Activated T-helper 17 cell treated with anti-CD3 and anti-CD28 coated beads, Interleukin-2, amount 50 U/mL, for 72 hours (primary cell): ENCODE measurements around the gene RAB7A. TPM values are rescaled to one million over a fixed set of nuclear protein-coding genes. Genes with fewer than 3 reads are reported as not detected.

Experiments used
- ATAC-seq: fragments of 150-1000 bp; cut with Tn5 transposase; replicated peaks from 2 replicates; pipeline ENCODE4 v1.10.0; 2021; ENCODE audit warnings: mild to moderate bottlenecking, moderate library complexity
- H3K27ac Mint-ChIP-seq: one replicate; pipeline ENCODE4 v1.8.0; 2022; ENCODE audit warnings: mixed read lengths
- H3K27me3 Mint-ChIP-seq: one replicate; pipeline ENCODE4 v1.8.0; 2022; ENCODE audit warnings: mixed read lengths
- H3K36me3 Mint-ChIP-seq: one replicate; pipeline ENCODE4 v1.8.0; 2022; ENCODE audit warnings: low read depth, mild to moderate bottlenecking, mixed read lengths
- H3K4me1 Mint-ChIP-seq: one replicate; pipeline ENCODE4 v1.8.0; 2022; ENCODE audit warnings: mixed read lengths
- H3K4me3 Mint-ChIP-seq: one replicate; pipeline ENCODE4 v1.8.0; 2022; ENCODE audit warnings: mild to moderate bottlenecking, mixed read lengths
- H3K9me3 Mint-ChIP-seq: one replicate; pipeline ENCODE4 v1.8.0; 2022; ENCODE audit warnings: mixed read lengths
- total RNA-seq, 2 donors: library from RNA; stranded (reverse); gene quantifications; one replicate each; pipeline ENCODE4 v1.2.3, GENCODE V29; 2022

The RAB7A gene
- total RNA-seq, 2 donors from 2014 or later: 217 to 228 TPM

GRCh38 chr3:128803307-128803706 lies 77.3 kb downstream of the RAB7A start:
- ATAC-seq: peak; percentile 8
- Mint-ChIP-seq H3K9me3 (no peaks in the 10 kb centered on the region), H3K4me3 (peak overlapping the region; percentile 83), H3K36me3 (peaks cover 89% of the 10 kb centered on the region), H3K27ac (peak overlapping the region; percentile 87), H3K4me1 (peaks cover 65% of the 10 kb centered on the region), H3K27me3 (no peaks in the 10 kb centered on the region)

GRCh38 chr3:128804017-128804810 lies 78.2 kb downstream of the RAB7A start:
- no peaks in the 10 kb centered on the region for H3K27me3 Mint-ChIP-seq
- peak overlapping the region; percentile 83 for H3K4me3 Mint-ChIP-seq
- peaks cover 89% of the 10 kb centered on the region for H3K36me3 Mint-ChIP-seq
- peak overlapping the region; percentile 87 for H3K27ac Mint-ChIP-seq
- peak; percentile 79 for ATAC-seq
- no peaks in the 10 kb centered on the region for H3K9me3 Mint-ChIP-seq
- peaks cover 57% of the 10 kb centered on the region for H3K4me1 Mint-ChIP-seq

GRCh38 chr3:128804811-128805155 lies 78.8 kb downstream of the RAB7A start:
- Mint-ChIP-seq H3K27ac (peak overlapping the region; percentile 87), H3K36me3 (peaks cover 89% of the 10 kb centered on the region), H3K27me3 (no peaks in the 10 kb centered on the region)

GRCh38 chr3:128805772-128806171 lies 79.8 kb downstream of the RAB7A start:
- no peak for ATAC-seq
- Mint-ChIP-seq H3K4me3 (peak overlapping the region; percentile 83), H3K4me1 (peaks cover 44% of the 10 kb centered on the region), H3K27ac (peak overlapping the region; percentile 77), H3K36me3 (peaks cover 89% of the 10 kb centered on the region), H3K27me3 (no peaks in the 10 kb centered on the region), H3K9me3 (no peaks in the 10 kb centered on the region)

More at GRCh38 chr3:128804811-128805155, 78.8 kb downstream of the RAB7A start:
- Mint-ChIP-seq H3K9me3 (no peaks in the 10 kb centered on the region), H3K4me3 (peak overlapping the region; percentile 83), H3K4me1 (peaks cover 51% of the 10 kb centered on the region)
- no peak for ATAC-seq

- H3K27me3 Mint-ChIP-seq: no peaks in the 10 kb centered on the region
Measured at GRCh38 chr3:128806588-128806987, 80.6 kb downstream of the RAB7A start.

GRCh38 chr3:128807186-128807830 lies 81.3 kb downstream of the RAB7A start:
- Mint-ChIP-seq H3K4me1 (peaks cover 30% of the 10 kb centered on the region), H3K27me3 (no peaks in the 10 kb centered on the region), H3K9me3 (no peaks in the 10 kb centered on the region), H3K36me3 (peaks cover 90% of the 10 kb centered on the region), H3K27ac (no peak overlapping the region), H3K4me3 (no peak overlapping the region)
- ATAC-seq: no peak

More at GRCh38 chr3:128806588-128806987, 80.6 kb downstream of the RAB7A start:
- H3K4me1 Mint-ChIP-seq: peaks cover 38% of the 10 kb centered on the region
- H3K36me3 Mint-ChIP-seq: peaks cover 90% of the 10 kb centered on the region
- peak overlapping the region; percentile 77 for H3K27ac Mint-ChIP-seq
- peak overlapping the region; percentile 83 for H3K4me3 Mint-ChIP-seq
- ATAC-seq: no peak
- no peaks in the 10 kb centered on the region for H3K9me3 Mint-ChIP-seq

GRCh38 chr3:128808672-128809071 lies 82.7 kb downstream of the RAB7A start:
- H3K27ac Mint-ChIP-seq: no peak overlapping the region

GRCh38 chr3:128813097-128813496 lies 87.1 kb downstream of the RAB7A start:
- ATAC-seq: no peak
- no peaks in the 10 kb centered on the region for H3K4me1 Mint-ChIP-seq
- no peak overlapping the region for H3K4me3 Mint-ChIP-seq
- no peaks in the 10 kb centered on the region for H3K9me3 Mint-ChIP-seq
- H3K27me3 Mint-ChIP-seq: no peaks in the 10 kb centered on the region
- peaks cover 99% of the 10 kb centered on the region for H3K36me3 Mint-ChIP-seq
- H3K27ac Mint-ChIP-seq: no peak overlapping the region

More at GRCh38 chr3:128808672-128809071, 82.7 kb downstream of the RAB7A start:
- peaks cover 24% of the 10 kb centered on the region for H3K4me1 Mint-ChIP-seq
- peaks cover 92% of the 10 kb centered on the region for H3K36me3 Mint-ChIP-seq
- H3K9me3 Mint-ChIP-seq: no peaks in the 10 kb centered on the region
- no peak for ATAC-seq
- no peak overlapping the region for H3K4me3 Mint-ChIP-seq
- no peaks in the 10 kb centered on the region for H3K27me3 Mint-ChIP-seq

- Mint-ChIP-seq H3K27ac (no peak overlapping the region), H3K36me3 (peaks cover 99% of the 10 kb centered on the region)
- ATAC-seq: no peak
Measured at GRCh38 chr3:128814060-128814459, 88.1 kb downstream of the RAB7A start.

GRCh38 chr3:128814519-128815317 lies 88.7 kb downstream of the RAB7A start:
- peaks cover 99% of the 10 kb centered on the region for H3K36me3 Mint-ChIP-seq
- H3K27me3 Mint-ChIP-seq: no peaks in the 10 kb centered on the region
- no peak overlapping the region for H3K4me3 Mint-ChIP-seq
- H3K4me1 Mint-ChIP-seq: peaks cover 4% of the 10 kb centered on the region
- no peak for ATAC-seq
- no peaks in the 10 kb centered on the region for H3K9me3 Mint-ChIP-seq
- H3K27ac Mint-ChIP-seq: no peak overlapping the region

More at GRCh38 chr3:128814060-128814459, 88.1 kb downstream of the RAB7A start:
- no peaks in the 10 kb centered on the region for H3K9me3 Mint-ChIP-seq
- peaks cover 2% of the 10 kb centered on the region for H3K4me1 Mint-ChIP-seq
- no peak overlapping the region for H3K4me3 Mint-ChIP-seq
- no peaks in the 10 kb centered on the region for H3K27me3 Mint-ChIP-seq

- Mint-ChIP-seq H3K4me3 (no peak overlapping the region), H3K27me3 (no peaks in the 10 kb centered on the region), H3K27ac (no peak overlapping the region), H3K9me3 (no peaks in the 10 kb centered on the region), H3K4me1 (peaks cover 4% of the 10 kb centered on the region), H3K36me3 (peaks cover 99% of the 10 kb centered on the region)
- no peak for ATAC-seq
Measured at GRCh38 chr3:128815318-128816064, 89.5 kb downstream of the RAB7A start.

GRCh38 chr3:128818186-128818787 lies 92.3 kb downstream of the RAB7A start:
- no peak overlapping the region for H3K4me3 Mint-ChIP-seq
- H3K27me3 Mint-ChIP-seq: no peaks in the 10 kb centered on the region
- no peak overlapping the region for H3K27ac Mint-ChIP-seq
- H3K9me3 Mint-ChIP-seq: no peaks in the 10 kb centered on the region
- no peak for ATAC-seq
- peaks cover 71% of the 10 kb centered on the region for H3K36me3 Mint-ChIP-seq
- peaks cover 4% of the 10 kb centered on the region for H3K4me1 Mint-ChIP-seq

- Mint-ChIP-seq H3K36me3 (peaks cover 50% of the 10 kb centered on the region), H3K27me3 (no peaks in the 10 kb centered on the region), H3K27ac (no peak overlapping the region), H3K4me1 (peaks cover 4% of the 10 kb centered on the region), H3K4me3 (no peak overlapping the region), H3K9me3 (no peaks in the 10 kb centered on the region)
- ATAC-seq: no peak
Measured at GRCh38 chr3:128820252-128820839, 94.4 kb downstream of the RAB7A start.
